Breast epithelium (tissue), 4 donors: Measurements from ENCODE around the gene FNDC3B. TPM values are rescaled to one million over a fixed set of nuclear protein-coding genes. Genes with fewer than 3 reads are reported as not detected.
"Not testable (repeated sequence)": the region's sequence is repeated elsewhere in the genome, so short reads cannot be mapped to it uniquely, and the experiment has no call there.

Source experiments
- DNase-seq, 2 donors: peaks; one replicate each; pipeline ENCODE4 v3.0.0-alpha.2; 2019; ENCODE audit warnings: low spot score in 2 of 2
- H3K27ac ChIP-seq, 2 donors: fragments of 200-600 bp; sonication (generic) in 1 of 2; one replicate each; pipeline ENCODE4 v1.5.1; 2016 to 2019; ENCODE audit warnings: mild to moderate bottlenecking in 1 of 2
- H3K27me3 ChIP-seq, 2 donors: fragments of 200-600 bp; sonication (generic) in 1 of 2; one replicate each; pipeline versions ENCODE4 v1.5.1 to v1.6.0; 2017 to 2019; ENCODE audit warnings: control low read depth in 1 of 2, mild to moderate bottlenecking in 1 of 2
- H3K36me3 ChIP-seq: fragments of 200-600 bp; one replicate; pipeline ENCODE4 v1.5.1; 2019
- H3K4me1 ChIP-seq, 2 donors: fragments of 200-600 bp; sonication (generic); one replicate each; pipeline ENCODE4 v1.5.1; 2016 to 2019; ENCODE audit warnings: control low read depth in 1 of 2
- H3K4me3 ChIP-seq, 3 donors: fragments of 200-600 bp; sonication (generic); 1 replicate in 2 of 3; 2 replicates in 1 of 3; pipeline ENCODE4 v1.5.1; 2016 to 2019; ENCODE audit warnings: mild to moderate bottlenecking in 3 of 3, moderate library complexity in 2 of 3
- H3K9me3 ChIP-seq, 2 donors: fragments of 200-600 bp; sonication (generic) in 1 of 2; one replicate each; pipeline ENCODE4 v1.5.1; 2016 to 2019; ENCODE audit warnings: control low read depth in 1 of 2
- POLR2A ChIP-seq: fragments of 450-650 bp; IDR thresholded peaks from one replicate; pipeline ENCODE4 v1.6.1; 2016; ENCODE audit warnings: antibody characterized with exemption, mild to moderate bottlenecking, moderate library complexity
- POLR2AphosphoS5 ChIP-seq, 3 donors: sonication (generic); formaldehyde crosslinking; IDR thresholded peaks; one replicate each; pipeline ENCODE4 v1.6.1; 2017; ENCODE audit warnings: antibody characterized with exemption in 3 of 3
- intact Hi-C: fragments of 100-400 bp; cut with DNase I; formaldehyde crosslinking; loops from one replicate; pipeline ENCODE4 v1.15.1; 2023; ENCODE audit warnings: low total_unique reads
- total RNA-seq, 3 donors: library from RNA; depleted of rRNA; stranded (reverse); fragments of >200 nt; gene quantifications; one replicate each; pipeline ENCODE4 v1.1.0, GENCODE V29; 2016
- TF ChIP-seq, protein P1 (sequence below), 3 donors: fragments of 450-650 bp; IDR thresholded peaks; one replicate each; pipeline ENCODE4 v1.5.1; 2016 to 2017; ENCODE audit warnings: antibody characterized with exemption in 3 of 3, mild to moderate bottlenecking in 3 of 3, moderate library complexity in 3 of 3

The FNDC3B gene
- total RNA-seq, 3 donors from 2014 or later, result 131 to 172 (median 149) TPM

DNA sequence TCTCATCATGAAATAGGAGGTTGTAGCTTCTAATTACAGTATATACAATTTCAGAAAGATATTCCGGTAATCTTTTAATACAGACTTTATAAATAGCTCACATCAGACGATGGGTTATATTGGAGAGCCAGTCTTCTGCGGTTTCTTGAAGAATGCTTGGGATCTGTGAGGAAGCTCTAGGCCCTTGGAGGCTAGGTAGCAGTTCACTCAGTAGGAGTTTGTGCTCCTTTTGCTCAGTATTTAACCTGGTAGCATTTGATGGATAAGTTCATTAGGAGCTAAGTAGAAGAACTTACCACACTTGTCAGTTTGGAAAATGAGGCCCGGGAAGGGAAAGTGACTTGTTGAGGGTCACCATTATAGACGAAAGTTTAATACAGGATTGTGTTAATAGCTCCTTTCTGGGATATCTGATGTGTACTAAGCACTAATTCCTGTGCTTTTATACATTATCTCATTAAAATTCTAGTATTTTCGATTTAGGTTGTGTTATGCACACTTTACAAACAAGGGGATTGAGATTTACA, 2.8 kb downstream of the FNDC3B start:
- TF ChIP-seq POLR2AphosphoS5 (IDR thresholded peaks at IDR 0.05) (no peak), POLR2A (no peak)
- TF ChIP-seq, protein P1, sequence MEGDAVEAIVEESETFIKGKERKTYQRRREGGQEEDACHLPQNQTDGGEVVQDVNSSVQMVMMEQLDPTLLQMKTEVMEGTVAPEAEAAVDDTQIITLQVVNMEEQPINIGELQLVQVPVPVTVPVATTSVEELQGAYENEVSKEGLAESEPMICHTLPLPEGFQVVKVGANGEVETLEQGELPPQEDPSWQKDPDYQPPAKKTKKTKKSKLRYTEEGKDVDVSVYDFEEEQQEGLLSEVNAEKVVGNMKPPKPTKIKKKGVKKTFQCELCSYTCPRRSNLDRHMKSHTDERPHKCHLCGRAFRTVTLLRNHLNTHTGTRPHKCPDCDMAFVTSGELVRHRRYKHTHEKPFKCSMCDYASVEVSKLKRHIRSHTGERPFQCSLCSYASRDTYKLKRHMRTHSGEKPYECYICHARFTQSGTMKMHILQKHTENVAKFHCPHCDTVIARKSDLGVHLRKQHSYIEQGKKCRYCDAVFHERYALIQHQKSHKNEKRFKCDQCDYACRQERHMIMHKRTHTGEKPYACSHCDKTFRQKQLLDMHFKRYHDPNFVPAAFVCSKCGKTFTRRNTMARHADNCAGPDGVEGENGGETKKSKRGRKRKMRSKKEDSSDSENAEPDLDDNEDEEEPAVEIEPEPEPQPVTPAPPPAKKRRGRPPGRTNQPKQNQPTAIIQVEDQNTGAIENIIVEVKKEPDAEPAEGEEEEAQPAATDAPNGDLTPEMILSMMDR (IDR thresholded peaks at IDR 0.05), result no peak
- no peaks in the 10 kb centered on the region for H3K36me3 ChIP-seq
- H3K4me3 ChIP-seq, result peak overlapping the region; percentile 84 to 99 (median 98)
- no peaks in the 10 kb centered on the region for H3K27me3 ChIP-seq
- H3K9me3 ChIP-seq, result no peaks in the 10 kb centered on the region
- H3K4me1 ChIP-seq, result no peaks in the 10 kb centered on the region
- no peak for DNase-seq
- intact Hi-C loops, result loop anchor here (10.0 kb wide), 1 partner anchor 113 kb away; no protein-coding TSS in a partner anchor
- H3K27ac ChIP-seq, result peak overlapping the region; percentile 86 to 96

GRCh38 chr3:172042663-172043179, 3.3 kb downstream of the FNDC3B start:
- intact Hi-C loops, result loop anchor here (10.0 kb wide), 1 partner anchor 112 kb away; no protein-coding TSS in a partner anchor
- H3K4me1 ChIP-seq, DNase-seq, H3K36me3 ChIP-seq, H3K27me3 ChIP-seq, H3K9me3 ChIP-seq: not testable (repeated sequence)
- Histone ChIP-seq H3K27ac (peak overlapping the region; percentile 86 to 96), H3K4me3 (peak overlapping the region; percentile 84 to 99 (median 98))
- TF ChIP-seq POLR2AphosphoS5 (IDR thresholded peaks at IDR 0.05), result peak in 1 of 3 donors; percentile 13

DNA sequence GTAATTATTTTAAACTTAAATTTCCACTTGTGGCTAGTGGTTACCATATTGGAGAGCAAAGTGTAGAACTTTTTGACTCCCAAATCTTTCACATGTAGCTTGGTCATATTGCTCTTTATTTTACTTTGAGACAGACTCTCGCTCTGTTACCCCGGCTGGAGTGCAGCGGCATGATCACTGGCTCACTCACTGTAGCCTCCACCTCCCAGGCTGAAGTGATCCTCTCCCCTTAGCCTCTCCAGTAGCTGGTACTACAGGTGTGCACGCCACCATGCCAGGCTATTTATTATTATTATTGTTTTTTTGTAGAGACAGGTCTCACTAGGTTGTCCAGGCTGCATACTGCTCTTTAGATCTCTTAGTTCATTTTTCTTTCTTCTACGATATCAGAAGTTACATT, 3.9 kb downstream of the FNDC3B start:
- H3K27me3 ChIP-seq, result no peaks in the 10 kb centered on the region
- no peaks in the 10 kb centered on the region for H3K36me3 ChIP-seq
- H3K9me3 ChIP-seq, result no peaks in the 10 kb centered on the region
- H3K4me3 ChIP-seq, result peak overlapping the region in 1 of 3 donors; percentile 98
- DNase-seq, result no peak
- H3K27ac ChIP-seq, result peak overlapping the region; percentile 9 to 96
- intact Hi-C loops, result loop anchor here (10.0 kb wide), 1 partner anchor 112 kb away; no protein-coding TSS in a partner anchor
- TF ChIP-seq, protein P1 (IDR thresholded peaks at IDR 0.05), result no peak
- no peak for TF ChIP-seq POLR2A
- no peak for TF ChIP-seq POLR2AphosphoS5 (IDR thresholded peaks at IDR 0.05)
- H3K4me1 ChIP-seq, result no peaks in the 10 kb centered on the region

DNA sequence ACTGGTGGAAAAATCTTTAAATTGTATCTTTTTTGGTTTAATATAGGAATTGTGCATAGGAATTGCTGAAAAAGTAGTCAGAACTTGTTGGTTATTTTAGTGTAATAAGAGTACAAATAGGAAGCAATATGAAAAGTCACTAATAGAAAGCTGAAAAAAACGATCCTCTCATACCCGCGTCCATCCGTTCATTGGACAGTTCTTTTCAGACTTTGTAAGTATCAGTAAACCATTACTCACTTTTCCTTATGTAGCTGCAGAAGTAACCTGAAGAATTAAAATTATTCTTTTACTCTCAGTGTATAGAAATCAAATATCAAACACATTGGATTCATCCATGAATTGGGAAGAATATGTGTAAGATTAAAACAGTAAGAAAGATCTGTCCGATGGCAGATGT, 4.4 kb downstream of the FNDC3B start:
- DNase-seq, result no peak
- Histone ChIP-seq H3K4me1 (no peaks in the 10 kb centered on the region), H3K36me3 (no peaks in the 10 kb centered on the region), H3K4me3 (no peak overlapping the region), H3K27ac (peak overlapping the region in 1 of 2 donors; percentile 96), H3K27me3 (no peaks in the 10 kb centered on the region), H3K9me3 (no peaks in the 10 kb centered on the region)
- TF ChIP-seq POLR2AphosphoS5 (IDR thresholded peaks at IDR 0.05) (no peak), POLR2A (no peak)
- TF ChIP-seq, protein P1 (IDR thresholded peaks at IDR 0.05), result no peak
- intact Hi-C loops, result loop anchor here (10.0 kb wide), 1 partner anchor 111 kb away; no protein-coding TSS in a partner anchor

- no peak for DNase-seq
- Histone ChIP-seq H3K4me3 (peak overlapping the region in 1 of 3 donors; percentile 11), H3K4me1 (no peaks in the 10 kb centered on the region), H3K27me3 (no peaks in the 10 kb centered on the region), H3K9me3 (no peaks in the 10 kb centered on the region), H3K36me3 (no peaks in the 10 kb centered on the region), H3K27ac (peak overlapping the region; percentile 6 to 35)
- intact Hi-C loops, result loop anchor here (10.0 kb wide), 1 partner anchor 110 kb away; no protein-coding TSS in a partner anchor
- TF ChIP-seq POLR2AphosphoS5 (IDR thresholded peaks at IDR 0.05) (no peak), POLR2A (no peak)
- TF ChIP-seq, protein P1 (IDR thresholded peaks at IDR 0.05), result no peak
Measured at GRCh38 chr3:172044833-172045585, 5.6 kb downstream of the FNDC3B start.
